Ishikawa (cell line): ENCODE measurements around the gene VSNL1.

Experiments used
- CEBPB ChIP-seq: IDR thresholded peaks from 2 replicates; pipeline ENCODE4 v1.6.1; 2012
- CREB1 ChIP-seq: IDR thresholded peaks from 2 replicates; pipeline ENCODE4 v1.6.1; 2012; ENCODE audit warnings: low read depth
- EP300 ChIP-seq: IDR thresholded peaks from 2 replicates; pipeline ENCODE4 v1.6.1; 2012; ENCODE audit warnings: borderline replicate concordance
- FOXM1 ChIP-seq: IDR thresholded peaks from 2 replicates; pipeline ENCODE4 v1.6.1; 2012; ENCODE audit warnings: low read depth, borderline replicate concordance
- MAX ChIP-seq: IDR thresholded peaks from 2 replicates; pipeline ENCODE4 v1.6.1; 2012
- NFIC ChIP-seq: IDR thresholded peaks from 2 replicates; pipeline ENCODE4 v1.6.1; 2012
- RAD21 ChIP-seq: IDR thresholded peaks from 2 replicates; pipeline ENCODE4 v1.6.1; 2012; ENCODE audit warnings: low read depth
- REST ChIP-seq: IDR thresholded peaks from 2 replicates; pipeline ENCODE4 v1.6.1; 2012; ENCODE audit warnings: low read depth, mild to moderate bottlenecking
- TAF1 ChIP-seq: IDR thresholded peaks from 2 replicates; pipeline ENCODE4 v1.6.1; 2012; ENCODE audit warnings: low read depth, mild to moderate bottlenecking
- TCF12 ChIP-seq: IDR thresholded peaks from 2 replicates; pipeline ENCODE4 v1.6.1; 2012; ENCODE audit warnings: low read depth
- TEAD4 ChIP-seq: IDR thresholded peaks from 2 replicates; pipeline ENCODE4 v1.6.1; 2012
- YY1 ChIP-seq: IDR thresholded peaks from 2 replicates; pipeline ENCODE4 v1.6.1; 2012; ENCODE audit warnings: low read depth
- ZBTB7A ChIP-seq: IDR thresholded peaks from 2 replicates; pipeline ENCODE4 v1.6.1; 2012; ENCODE audit warnings: low read depth
- TF ChIP-seq, protein P1 (sequence below): IDR thresholded peaks from 2 replicates; pipeline ENCODE4 v1.6.1; 2012

GRCh38 chr2:17646081-17646554, 105.6 kb downstream of the VSNL1 start:
- peak; percentile 56 for TF ChIP-seq RAD21
- TF ChIP-seq ZBTB7A, result no peak
- no peak for TF ChIP-seq YY1
- TF ChIP-seq, protein P1, sequence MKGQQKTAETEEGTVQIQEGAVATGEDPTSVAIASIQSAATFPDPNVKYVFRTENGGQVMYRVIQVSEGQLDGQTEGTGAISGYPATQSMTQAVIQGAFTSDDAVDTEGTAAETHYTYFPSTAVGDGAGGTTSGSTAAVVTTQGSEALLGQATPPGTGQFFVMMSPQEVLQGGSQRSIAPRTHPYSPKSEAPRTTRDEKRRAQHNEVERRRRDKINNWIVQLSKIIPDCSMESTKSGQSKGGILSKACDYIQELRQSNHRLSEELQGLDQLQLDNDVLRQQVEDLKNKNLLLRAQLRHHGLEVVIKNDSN, result no peak
- TF ChIP-seq EP300, result no peak
- no peak for TF ChIP-seq FOXM1
- no peak for TF ChIP-seq MAX
- no peak for TF ChIP-seq TCF12
- TF ChIP-seq NFIC, result no peak
- no peak; the same call in 1 of the 2 replicates for TF ChIP-seq CEBPB
- TF ChIP-seq CREB1, result no peak
- no peak for TF ChIP-seq TAF1
- TF ChIP-seq REST, result no peak
- no peak for TF ChIP-seq TEAD4
